K562 (cell line): ENCODE measurements around the gene SORT1. TPM values are rescaled to one million over a fixed set of nuclear protein-coding genes. Genes with fewer than 3 reads are reported as not detected.

ENCODE experiments used
- ATAC-seq: fragments of 200-7000 bp; cut with Tn5 transposase; 3 replicates; pipeline ENCODE4 v1.9.1; 2020; ENCODE audit warnings: moderate library complexity
- BruUV-seq: library from RNA; stranded (reverse); fragments of 400-500 nt; replicated peaks from 2 replicates; lab custom pipeline; 2021; lab: Mats Ljungman, UMichigan
- CTCF ChIA-PET: fragments of 300-600 bp; formaldehyde crosslinking; extraction: SDS; loops from one replicate; lab custom pipeline; 2021; ENCODE audit warnings: low intra/inter-chr PET ratio; lab: Yijun Ruan, JAX
- POLR2A ChIA-PET: fragments of 300-600, 350-650 bp; sonication (Branson Sonifier 250); formaldehyde crosslinking; extraction: SDS; loops from one replicate; lab custom pipeline; 2021; ENCODE audit warnings: antibody characterized with exemption, inconsistent platforms; lab: Yijun Ruan, JAX
- DNase-seq, 4 experiments: peaks; one replicate each; pipeline versions ENCODE4 v3.0.0 to v3.0.0-alpha.2; 2011 to 2018; ENCODE audit warnings: low spot score in 3 of 4, mixed read lengths in 3 of 4; ENCODE audit errors: extremely low read depth in 1 of 4
- FAIRE-seq: peaks from 2 replicates; lab custom pipeline; 2011; peaks lifted over from hg19 to GRCh38; lab: Jason Lieb, UNC
- H2AFZ ChIP-seq: 2 replicates; pipeline ENCODE4 v1.6.0; 2011; ENCODE audit warnings: low read depth, low read length, control low read depth, inconsistent platforms
- H3K27ac ChIP-seq: fragments of 200-600 bp; 3 replicates; pipeline ENCODE4 v1.8.0; 2011; ENCODE audit warnings: low read depth, mild to moderate bottlenecking, control low read depth, inconsistent platforms, low read length, moderate library complexity, mixed read lengths; ENCODE audit errors: extremely low read depth
- H3K27me3 ChIP-seq, 2 experiments: fragments of 300-600 bp in 1 of 2; 2 replicates in 1 of 2; 3 replicates in 1 of 2; pipeline versions ENCODE4 v1.6.0 to v1.8.0; 2011; ENCODE audit warnings: inconsistent platforms in 2 of 2, low read length in 2 of 2, mild to moderate bottlenecking in 1 of 2, mixed read lengths in 1 of 2, moderate library complexity in 1 of 2; ENCODE audit not compliant: control insufficient read depth in 2 of 2, insufficient read depth in 2 of 2
- H3K36me3 ChIP-seq: fragments of 300-600 bp; 3 replicates; pipeline ENCODE4 v1.8.0; 2011; ENCODE audit warnings: mild to moderate bottlenecking, low read length, inconsistent platforms; ENCODE audit not compliant: control insufficient read depth, insufficient read depth
- H3K4me1 ChIP-seq, 2 experiments: fragments of 200-600 bp in 1 of 2; replicated peaks in 1 of 2; 2 replicates in 1 of 2; 3 replicates in 1 of 2; pipeline versions ENCODE4 v1.5.1 to v1.8.0; 2011; ENCODE audit warnings: inconsistent platforms in 2 of 2, low read length in 2 of 2, mild to moderate bottlenecking in 1 of 2, mixed read lengths in 1 of 2, moderate library complexity in 1 of 2; ENCODE audit not compliant: control insufficient read depth in 2 of 2, insufficient read depth in 2 of 2
- H3K4me2 ChIP-seq: 2 replicates; pipeline ENCODE4 v1.6.1; 2011; ENCODE audit warnings: low read length, control low read depth, inconsistent platforms, mixed read lengths; ENCODE audit not compliant: insufficient read depth
- H3K4me3 ChIP-seq: fragments of 200-600 bp; sonication (generic), shearing (Covaris generic); 2 replicates; pipeline ENCODE4 v1.5.1; 2016; ENCODE audit warnings: control low read depth, inconsistent platforms
- H3K79me2 ChIP-seq: fragments of 200-600 bp; 3 replicates; pipeline ENCODE4 v1.8.0; 2011; ENCODE audit warnings: low read length, inconsistent platforms; ENCODE audit not compliant: control insufficient read depth, insufficient read depth
- H3K9ac ChIP-seq, 2 experiments: 2 replicates each; pipeline versions ENCODE4 v1.6.0 to v1.6.1; 2011; ENCODE audit warnings: low read depth in 2 of 2, low read length in 2 of 2, control low read depth in 1 of 2, inconsistent platforms in 1 of 2, mild to moderate bottlenecking in 1 of 2, mixed read lengths in 1 of 2; ENCODE audit not compliant: insufficient read depth in 1 of 2
- H3K9me1 ChIP-seq: one replicate; pipeline ENCODE4 v1.6.0; 2011; ENCODE audit warnings: inconsistent platforms, mild to moderate bottlenecking, low read length, moderate library complexity; ENCODE audit not compliant: control insufficient read depth, insufficient read depth
- H3K9me3 ChIP-seq: replicated peaks from 2 replicates; pipeline ENCODE4 v1.5.1; 2011; ENCODE audit warnings: low read depth, low read length, inconsistent platforms; ENCODE audit not compliant: control insufficient read depth, insufficient read depth
- H4K20me1 ChIP-seq: replicated peaks from 2 replicates; pipeline ENCODE4 v1.6.1; 2011; ENCODE audit warnings: low read length, inconsistent platforms, mixed read lengths; ENCODE audit not compliant: control insufficient read depth, insufficient read depth
- CBFA2T3 ChIP-seq: fragments of 450-650 bp; IDR thresholded peaks from 2 replicates; pipeline ENCODE4 v1.6.1; 2017
- CHAMP1 ChIP-seq: fragments of 450-650 bp; IDR thresholded peaks from 2 replicates; pipeline ENCODE4 v1.6.1; 2016; ENCODE audit warnings: mild to moderate bottlenecking
- CHCHD3 ChIP-seq: fragments of 250-450 bp; sonication (Bioruptor Pico); IDR thresholded peaks from 2 replicates; pipeline ENCODE4 v2.1.2; 2022; ENCODE audit warnings: mild to moderate bottlenecking
- MAFF ChIP-seq: IDR thresholded peaks from 2 replicates; pipeline ENCODE4 v1.6.1; 2012; ENCODE audit warnings: low read length, improper control_type of control experiment
- POLR3A ChIP-seq: IDR thresholded peaks from 2 replicates; pipeline ENCODE4 v1.6.1; 2011; ENCODE audit warnings: borderline replicate concordance, mild to moderate bottlenecking, moderate library complexity; ENCODE audit not compliant: insufficient read length, insufficient read depth; ENCODE audit errors: extremely low read depth
- RBFOX2 ChIP-seq: fragments of 200-400 bp; formaldehyde crosslinking; IDR thresholded peaks from 2 replicates; pipeline ENCODE4 v1.6.1; 2017; ENCODE audit warnings: low read depth, mild to moderate bottlenecking, low read length, moderate library complexity
- SRF ChIP-seq, 2 experiments: fragments of 250-450, 450-650 bp in 1 of 2; sonication (Bioruptor Pico) in 1 of 2; sonication (generic) in 1 of 2; formaldehyde crosslinking; IDR thresholded peaks; 2 replicates each; pipeline versions ENCODE4 v1.5.0 to v1.5.1; 2020 to 2022; ENCODE audit warnings: mild to moderate bottlenecking in 1 of 2, missing genetic modification reagents in 1 of 2
- TCFL5 ChIP-seq: fragments of 250-450 bp; sonication (Bioruptor Pico); conservative IDR thresholded peaks from 2 replicates; pipeline ENCODE4 v1.6.1; 2021; ENCODE audit warnings: mild to moderate bottlenecking, moderate library complexity, matching md5 sums
- ZNF184 ChIP-seq: sonication (generic); formaldehyde crosslinking; IDR thresholded peaks from 2 replicates; pipeline ENCODE4 v1.5.0; 2020; ENCODE audit warnings: missing genetic modification reagents
- ZNF589 ChIP-seq: fragments of 200-800 bp; sonication (Bioruptor generic); IDR thresholded peaks from 2 replicates; pipeline ENCODE4 v1.6.1; 2016; ENCODE audit warnings: low read depth, missing genetic modification characterization, missing compliant biosample characterization
- WGBS: fragments of 100-300 bp; shearing (Covaris generic); methylation state at CpG from one replicate; pipeline ENCODE4 v1.1.6; 2016; ENCODE audit warnings: low coverage, mixed read lengths; ENCODE audit not compliant: insufficient coverage; ENCODE audit errors: missing lambda C conversion rate; 5-methylcytosine and 5-hydroxymethylcytosine counted together
- in situ Hi-C: fragments of 300-500 bp; cut with MboI; formaldehyde crosslinking; loops from 4 replicates; pipeline ENCODE4 v1.15.0; 2018; ENCODE audit warnings: inconsistent platforms, mixed read lengths
- intact Hi-C: fragments of 100-400 bp; cut with micrococcal nuclease; formaldehyde crosslinking; loops from 2 replicates; pipeline ENCODE4 v1.14.2; 2022
- polyA plus RNA-seq, 8 experiments: library from polyadenylated mRNA; depleted of rRNA in 4 of 8; stranded (reverse) in 5 of 8; unstranded in 3 of 8; fragments of >200 nt; fragmentation: Nextera tagmentation in 2 of 8; fragmentation: Illumina TruSeq in 1 of 8; extraction: Ambion mirVana in 2 of 8; extraction: Trizol in 1 of 8; gene quantifications; 2 replicates each; pipeline versions ENCODE4 v1.2.1 to v1.2.3, GENCODE V29; 2011 to 2014; ENCODE audit warnings: inconsistent platforms in 1 of 8, missing spikeins in 1 of 8
- total RNA-seq, 7 experiments: library from RNA; depleted of rRNA in 6 of 7; stranded (reverse); fragments of >200 nt in 6 of 7; fragmentation: Illumina TruSeq in 2 of 7; extraction: Trizol in 2 of 7; gene quantifications; 2 replicates each; pipeline versions ENCODE4 v1.2.1 to v1.2.3, GENCODE V29; 2011 to 2021; ENCODE audit warnings: low replicate concordance in 1 of 7

The SORT1 gene
- total and polyA plus RNA-seq, 9 of the 15 experiments (the other 6 are each of a cell fraction or from before 2014, with no cell fraction given), result 27.4 to 112 (median 65.0) TPM

- Histone ChIP-seq H3K4me1 (no peaks in the 10 kb centered on the region; a peak in 1 of 5 replicates), H3K9ac (no peak overlapping the region), H3K79me2 (no peaks in the 10 kb centered on the region), H3K4me3 (no peak overlapping the region), H2AFZ (no peak overlapping the region), H3K36me3 (peaks cover 92% of the 10 kb centered on the region), H3K27ac (no peak overlapping the region), H3K9me3 (no peaks in the 10 kb centered on the region), H3K4me2 (no peak overlapping the region)
- WGBS, result 98% methylated on average over 4 of the region's 4 CpGs
- intact Hi-C loops (no loop called here), in situ Hi-C loops (no loop called here)
- POLR2A ChIA-PET, result interaction anchor here (0.9 to 1.1 kb wide), 2 partner anchors 9 to 68 kb away, joined by 3 read pairs; no protein-coding TSS in a partner anchor
- DNase-seq, result no peak
- no peak for FAIRE-seq
- BruUV-seq, result no TSS peak
- no peak for ATAC-seq
- TF ChIP-seq ZNF184 (CRISPR knock-in tag) (no peak), SRF (CRISPR knock-in tag; IDR thresholded peaks at IDR 0.05) (no peak), RBFOX2 (no peak), CHAMP1 (no peak), CBFA2T3 (no peak), TCFL5 (CRISPR knock-in tag) (no peak), MAFF (no peak), POLR3A (no peak), CHCHD3 (CRISPR knock-in tag) (no peak), ZNF589 (CRISPR knock-in tag) (no peak)
- TF ChIP-seq, all 486 proteins: peak for 0
- H3K9me1 ChIP-seq, result no peaks in the 10 kb centered on the region
- no peaks in the 10 kb centered on the region for H3K27me3 ChIP-seq
- CTCF ChIA-PET, result no interaction called here
- no peaks in the 10 kb centered on the region for H4K20me1 ChIP-seq
Measured at GRCh38 chr1:109350182-109350581, 47.5 kb downstream of the SORT1 start.
